ENCODE measurements around the gene FOXP1.

DNA sequence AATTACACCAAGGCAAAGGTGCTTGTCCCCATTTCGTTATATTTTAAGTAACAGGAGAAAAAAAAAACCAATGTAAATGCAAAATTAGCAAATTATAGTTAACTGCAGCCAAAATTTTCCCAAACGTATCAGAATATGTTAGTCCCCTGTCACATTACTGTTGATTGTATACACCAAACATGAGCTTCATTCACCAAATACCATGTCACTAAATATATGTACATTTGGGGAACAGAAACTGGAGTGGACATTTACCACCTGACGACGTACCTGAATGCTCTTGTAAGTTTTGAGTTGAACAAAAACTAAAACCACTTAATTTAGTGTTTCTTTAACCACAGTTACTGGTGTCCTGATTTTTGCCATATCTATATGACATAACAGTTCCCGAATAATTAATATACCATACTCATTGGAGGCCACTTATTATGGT, 3.3 kb upstream of the FOXP1 start:
- TF ChIP-seq TAF1 (IDR thresholded peaks at IDR 0.05; ENCODE audit: borderline replicate concordance, low read depth, low read length) (no peak), POLR2AphosphoS5 (IDR thresholded peaks at IDR 0.05; ENCODE audit: low read depth, low read length) (no peak), POLR2A (IDR thresholded peaks at IDR 0.05; ENCODE audit: low read depth, low read length) (no peak)

Data from GM12892 (cell line).